ENCODE data around the gene TCF15. TPM values are rescaled to one million over a fixed set of nuclear protein-coding genes. Genes with fewer than 3 reads are reported as not detected.
A peak's percentile ranks its signal among the peaks of the same experiment; 100 is the strongest.

TCF15 gene
- total RNA-seq, 1 experiment from 2014 or later, result 0.40 TPM

DNA sequence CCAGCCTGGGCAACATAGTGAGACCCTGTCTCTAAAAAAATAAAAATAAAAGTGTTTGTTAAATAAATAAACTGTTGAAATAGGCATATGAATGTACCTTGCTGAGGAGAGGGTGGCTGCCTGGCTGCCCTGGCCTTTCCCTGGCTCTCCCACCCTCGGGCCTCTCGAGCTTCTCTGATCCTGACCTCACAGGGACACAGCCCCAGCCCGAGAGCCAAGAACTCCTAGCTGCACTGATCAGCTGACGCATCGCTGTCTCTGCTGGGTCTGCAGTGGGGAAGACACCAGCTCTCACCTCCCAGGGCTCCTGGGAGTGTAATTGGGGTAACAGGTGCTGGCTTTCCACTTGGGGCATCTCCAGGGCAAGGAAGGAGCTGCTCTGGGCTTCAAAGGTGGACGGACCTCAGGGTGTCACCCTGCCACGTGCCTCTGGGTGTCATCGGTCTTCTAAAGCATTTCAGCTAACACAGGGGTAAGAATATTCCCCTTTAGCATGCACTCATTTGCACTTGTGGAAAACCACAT is 6.9 kb downstream of the TCF15 start:
- DNase-seq (no peak), ATAC-seq (0 out of 2 replicates have a peak, but pooled peaks have one; percentile 24)
- no peak overlapping the region for H3K27ac ChIP-seq (ENCODE audit: low read length)
- BruUV-seq (replicated peaks), result no TSS peak
- POLR2A ChIA-PET (ENCODE audit: unreplicated experiment), result no interaction called here
- CTCF ChIA-PET, result interaction anchor here (1.1 kb wide), 1 partner anchor 43 kb away, joined by 6 read pairs; no protein-coding TSS in a partner anchor
- H4K20me1 ChIP-seq (ENCODE audit: low read length), result no peaks in the 10 kb centered on the region
- H3K27me3 ChIP-seq (ENCODE audit: low read length), result no peaks in the 10 kb centered on the region
- H3K4me2 ChIP-seq (ENCODE audit: low read length), result no peak overlapping the region
- H3K79me2 ChIP-seq (ENCODE audit: low read length), result no peaks in the 10 kb centered on the region
- intact Hi-C loops (cut with micrococcal nuclease), result no loop called here
- no peaks in the 10 kb centered on the region for H3K9me2 ChIP-seq (replicated peaks; ENCODE audit: low read length)
- H3F3A ChIP-seq (ENCODE audit: low read length, unreplicated experiment), result no peaks in the 10 kb centered on the region
- no peak overlapping the region for H2AFZ ChIP-seq (ENCODE audit: low read length)
- no peaks in the 10 kb centered on the region for H3K9me3 ChIP-seq (ENCODE audit: low read length)
- H3K9ac ChIP-seq (ENCODE audit: low read length), result no peak overlapping the region
- no peaks in the 10 kb centered on the region for H3K36me3 ChIP-seq (ENCODE audit: low read depth, low read length)
- no peak overlapping the region for H3K4me3 ChIP-seq (ENCODE audit: low read length)
- no peak for TF ChIP-seq EZH2phosphoT487 (IDR thresholded peaks at IDR 0.05; ENCODE audit: borderline replicate concordance, low read length)
- H3K4me1 ChIP-seq (ENCODE audit: insufficient read depth, low read length), result no peaks in the 10 kb centered on the region

- no TSS peak for BruUV-seq (replicated peaks)
- H4K20me1 ChIP-seq (ENCODE audit: low read length), result no peaks in the 10 kb centered on the region
- CTCF ChIA-PET, result no interaction called here
- intact Hi-C loops (cut with micrococcal nuclease), result no loop called here
- no peak overlapping the region for H3K4me3 ChIP-seq (ENCODE audit: low read length)
- H3K79me2 ChIP-seq (ENCODE audit: low read length), result no peaks in the 10 kb centered on the region
- H3K9me2 ChIP-seq (replicated peaks; ENCODE audit: low read length), result no peaks in the 10 kb centered on the region
- DNase-seq (no peak), ATAC-seq (no peak)
- no peak overlapping the region for H2AFZ ChIP-seq (ENCODE audit: low read length)
- H3F3A ChIP-seq (ENCODE audit: low read length, unreplicated experiment), result no peaks in the 10 kb centered on the region
- POLR2A ChIA-PET (ENCODE audit: unreplicated experiment), result no interaction called here
- no peak overlapping the region for H3K4me2 ChIP-seq (ENCODE audit: low read length)
- no peaks in the 10 kb centered on the region for H3K4me1 ChIP-seq (ENCODE audit: insufficient read depth, low read length)
- TF ChIP-seq CTCF (conservative IDR thresholded peaks at IDR 0.05; ENCODE audit: low read depth, low read length) (no peak), EZH2phosphoT487 (IDR thresholded peaks at IDR 0.05; ENCODE audit: borderline replicate concordance, low read length) (no peak), EZH2 (IDR thresholded peaks at IDR 0.05; ENCODE audit: low read length, unreplicated experiment) (no peak)
- H3K27ac ChIP-seq (ENCODE audit: low read length), result no peak overlapping the region
- no peaks in the 10 kb centered on the region for H3K27me3 ChIP-seq (ENCODE audit: low read length)
- H3K9ac ChIP-seq (ENCODE audit: low read length), result no peak overlapping the region
- no peaks in the 10 kb centered on the region for H3K36me3 ChIP-seq (ENCODE audit: low read depth, low read length)
- no peaks in the 10 kb centered on the region for H3K9me3 ChIP-seq (ENCODE audit: low read length)
Measured at GRCh38 chr20:602111-602970, 7.8 kb downstream of the TCF15 start.

DNA sequence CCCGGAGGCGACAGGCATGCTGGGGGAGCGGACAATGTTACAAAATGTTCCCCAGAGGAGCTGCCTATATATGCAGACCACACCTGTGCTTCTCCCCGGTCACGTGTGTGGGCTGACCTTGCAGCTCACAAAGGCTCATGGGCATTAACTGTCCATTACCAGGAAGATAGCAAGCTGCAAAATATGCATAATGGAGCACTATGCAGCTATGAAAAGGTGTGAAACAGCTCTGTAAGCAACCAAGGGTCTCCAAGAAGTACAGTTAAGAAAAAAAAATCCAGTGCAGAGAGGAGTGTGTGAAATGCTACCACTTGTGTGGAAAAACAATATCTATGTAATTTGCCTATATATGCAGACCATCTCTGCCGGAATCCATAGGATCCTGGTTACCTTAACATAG is 9.4 kb downstream of the TCF15 start:
- ChIA-PET CTCF (no interaction called here), POLR2A (ENCODE audit: unreplicated experiment) (no interaction called here)
- no TSS peak for BruUV-seq (replicated peaks)

More for the DNA sequence above, 9.4 kb downstream of the TCF15 start:
- Histone ChIP-seq H3K9me3 (ENCODE audit: low read length) (no peaks in the 10 kb centered on the region), H3K36me3 (ENCODE audit: low read depth, low read length) (no peaks in the 10 kb centered on the region), H3F3A (ENCODE audit: low read length, unreplicated experiment) (no peaks in the 10 kb centered on the region), H3K9ac (ENCODE audit: low read length) (no peak overlapping the region), H3K4me3 (ENCODE audit: low read length) (no peak overlapping the region), H3K4me1 (ENCODE audit: insufficient read depth, low read length) (no peaks in the 10 kb centered on the region), H3K27me3 (ENCODE audit: low read length) (no peaks in the 10 kb centered on the region), H2AFZ (ENCODE audit: low read length) (no peak overlapping the region), H3K4me2 (ENCODE audit: low read length) (no peak overlapping the region), H3K79me2 (ENCODE audit: low read length) (no peaks in the 10 kb centered on the region), H4K20me1 (ENCODE audit: low read length) (no peaks in the 10 kb centered on the region), H3K9me2 (replicated peaks; ENCODE audit: low read length) (no peaks in the 10 kb centered on the region), H3K27ac (ENCODE audit: low read length) (no peak overlapping the region)
- intact Hi-C loops (cut with micrococcal nuclease), result no loop called here
- DNase-seq (no peak), ATAC-seq (no peak)
- TF ChIP-seq EZH2phosphoT487 (IDR thresholded peaks at IDR 0.05; ENCODE audit: borderline replicate concordance, low read length) (no peak), CTCF (conservative IDR thresholded peaks at IDR 0.05; ENCODE audit: low read depth, low read length) (no peak), EZH2 (IDR thresholded peaks at IDR 0.05; ENCODE audit: low read length, unreplicated experiment) (no peak)
